HCT116 (cell line): ENCODE data around the gene TRIOBP.

Source experiments
- ATF3 ChIP-seq: IDR thresholded peaks from 2 replicates; pipeline ENCODE4 v1.6.1; 2012
- EZH2 ChIP-seq: fragments of 200-600 bp; sonication (generic); IDR thresholded peaks from 2 replicates; pipeline ENCODE4 v1.6.1; 2017; ENCODE audit warnings: antibody characterized with exemption, mixed run types
- EZH2phosphoT487 ChIP-seq: fragments of 200-600 bp; IDR thresholded peaks from 2 replicates; pipeline ENCODE4 v1.6.1; 2018; ENCODE audit warnings: antibody characterized with exemption, borderline replicate concordance
- MAX ChIP-seq: IDR thresholded peaks from 2 replicates; pipeline ENCODE4 v1.6.1; 2012
- POLR2A ChIP-seq: IDR thresholded peaks from 2 replicates; pipeline ENCODE4 v1.7.0; 2011; ENCODE audit warnings: borderline replicate concordance; ENCODE audit not compliant: insufficient read depth, insufficient read length; ENCODE audit errors: extremely low read depth
- POLR2AphosphoS5 ChIP-seq: IDR thresholded peaks from 2 replicates; pipeline ENCODE4 v1.6.1; 2011; ENCODE audit warnings: mild to moderate bottlenecking, low read depth, low read length, moderate library complexity
- RAD21 ChIP-seq: IDR thresholded peaks from 2 replicates; pipeline ENCODE4 v1.6.1; 2012; ENCODE audit warnings: low read depth, mild to moderate bottlenecking
- REST ChIP-seq: IDR thresholded peaks from 2 replicates; pipeline ENCODE4 v1.6.1; 2012; ENCODE audit warnings: low read depth
- SIN3A ChIP-seq: IDR thresholded peaks from 2 replicates; pipeline ENCODE4 v1.6.1; 2012; ENCODE audit warnings: low read depth
- YY1 ChIP-seq: IDR thresholded peaks from 2 replicates; pipeline ENCODE4 v1.6.1; 2011; ENCODE audit warnings: low read length, low read depth, moderate library complexity, mild to moderate bottlenecking; ENCODE audit not compliant: insufficient replicate concordance; ENCODE audit errors: extremely low read depth
- TF ChIP-seq, protein P1 (sequence below), 3 experiments: fragments of 200-600 bp in 1 of 3; sonication (generic) in 1 of 3; IDR thresholded peaks in 2 of 3; conservative IDR thresholded peaks in 1 of 3; 2 replicates each; pipeline ENCODE4 v1.5.1; 2012 to 2017; ENCODE audit warnings: low read depth in 2 of 3, low read length in 2 of 3, antibody characterized with exemption in 1 of 3, borderline replicate concordance in 1 of 3, control low read depth in 1 of 3, mild to moderate bottlenecking in 1 of 3, mixed read lengths in 1 of 3, mixed run types in 1 of 3, moderate library complexity in 1 of 3; ENCODE audit not compliant: insufficient read depth in 1 of 3

- TF ChIP-seq, protein P1, sequence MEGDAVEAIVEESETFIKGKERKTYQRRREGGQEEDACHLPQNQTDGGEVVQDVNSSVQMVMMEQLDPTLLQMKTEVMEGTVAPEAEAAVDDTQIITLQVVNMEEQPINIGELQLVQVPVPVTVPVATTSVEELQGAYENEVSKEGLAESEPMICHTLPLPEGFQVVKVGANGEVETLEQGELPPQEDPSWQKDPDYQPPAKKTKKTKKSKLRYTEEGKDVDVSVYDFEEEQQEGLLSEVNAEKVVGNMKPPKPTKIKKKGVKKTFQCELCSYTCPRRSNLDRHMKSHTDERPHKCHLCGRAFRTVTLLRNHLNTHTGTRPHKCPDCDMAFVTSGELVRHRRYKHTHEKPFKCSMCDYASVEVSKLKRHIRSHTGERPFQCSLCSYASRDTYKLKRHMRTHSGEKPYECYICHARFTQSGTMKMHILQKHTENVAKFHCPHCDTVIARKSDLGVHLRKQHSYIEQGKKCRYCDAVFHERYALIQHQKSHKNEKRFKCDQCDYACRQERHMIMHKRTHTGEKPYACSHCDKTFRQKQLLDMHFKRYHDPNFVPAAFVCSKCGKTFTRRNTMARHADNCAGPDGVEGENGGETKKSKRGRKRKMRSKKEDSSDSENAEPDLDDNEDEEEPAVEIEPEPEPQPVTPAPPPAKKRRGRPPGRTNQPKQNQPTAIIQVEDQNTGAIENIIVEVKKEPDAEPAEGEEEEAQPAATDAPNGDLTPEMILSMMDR (IDR thresholded peaks at IDR 0.05 in 2 of 3, conservative IDR thresholded peaks at IDR 0.05 in 1 of 3; ENCODE audit: borderline replicate concordance in 1 of 3, insufficient read depth in 1 of 3, low read depth in 2 of 3, low read length in 2 of 3): no peak
- TF ChIP-seq YY1 (no peak), ATF3 (no peak), RAD21 (no peak), EZH2 (no peak), POLR2A (no peak), SIN3A (no peak), MAX (no peak), REST (no peak), POLR2AphosphoS5 (no peak; the same call in none of the 2 replicates), EZH2phosphoT487 (no peak)
Measured at GRCh38 chr22:37769056-37769455, 72.2 kb downstream of the TRIOBP start.
